ENCODE measurements around the gene DARS2.
"Not testable (repeated sequence)": the region's sequence is repeated elsewhere in the genome, so short reads cannot be mapped to it uniquely, and the experiment has no call there.

The DARS2 gene

GRCh38 chr1:173784997-173785396, 39.5 kb upstream of the DARS2 start:
- no peaks in the 10 kb centered on the region for H4K20me1 ChIP-seq (ENCODE audit: insufficient read depth, low read length, poor library complexity, severe bottlenecking)
- H3K4me1 ChIP-seq (ENCODE audit: insufficient read depth, low read length, poor library complexity, severe bottlenecking), result no peaks in the 10 kb centered on the region
- H3K4me3 ChIP-seq (ENCODE audit: low read length, poor library complexity, severe bottlenecking), result no peak overlapping the region
- no peaks in the 10 kb centered on the region for H3K27me3 ChIP-seq (ENCODE audit: insufficient read depth, low read length, poor library complexity, severe bottlenecking)
- peaks cover 66% of the 10 kb centered on the region; the same call in 1 of the 2 replicates for H3K36me3 ChIP-seq (ENCODE audit: insufficient read depth, low read length)
- no peaks in the 10 kb centered on the region for H3K79me2 ChIP-seq (ENCODE audit: insufficient read depth, low read length)
- no peaks in the 10 kb centered on the region for H3F3A ChIP-seq (ENCODE audit: low read depth)
- no peaks in the 10 kb centered on the region for H3K9me2 ChIP-seq (replicated peaks; ENCODE audit: low read depth, low read length)
- TF ChIP-seq EZH2phosphoT487 (IDR thresholded peaks at IDR 0.05; ENCODE audit: borderline replicate concordance) (no peak), CTCF (conservative IDR thresholded peaks at IDR 0.05; ENCODE audit: low read length) (no peak)
- no peak overlapping the region for H3K4me2 ChIP-seq (ENCODE audit: low read depth, low read length, poor library complexity, severe bottlenecking)
- no peak overlapping the region for H2AFZ ChIP-seq (ENCODE audit: low read length)
- no peak overlapping the region for H3K9ac ChIP-seq (ENCODE audit: low read depth, low read length, poor library complexity, severe bottlenecking)
- H3K9me3 ChIP-seq (ENCODE audit: insufficient read depth, low read depth, low read length), result no peaks in the 10 kb centered on the region

DNA sequence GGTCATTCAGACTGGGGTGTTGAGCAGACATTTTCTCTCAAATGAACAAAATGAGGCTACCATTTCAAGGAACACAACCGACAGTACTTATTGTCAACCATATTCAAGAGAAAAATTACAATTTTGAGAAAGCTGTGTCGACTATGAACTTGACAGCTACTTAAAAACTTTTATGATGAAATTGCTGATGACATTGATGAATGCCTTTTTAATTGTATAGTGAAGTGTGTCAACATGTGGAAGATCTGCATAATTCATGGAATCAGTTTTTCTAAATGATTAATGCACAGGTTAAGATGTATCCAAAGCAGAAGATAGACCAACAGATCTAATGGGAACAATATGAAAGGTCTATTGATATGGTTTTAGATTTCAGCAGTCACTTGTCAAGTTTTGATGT, 34.6 kb upstream of the DARS2 start:
- peaks cover 20% of the 10 kb centered on the region; the same call in 1 of the 2 replicates for H3K36me3 ChIP-seq (ENCODE audit: insufficient read depth, low read length)

DNA sequence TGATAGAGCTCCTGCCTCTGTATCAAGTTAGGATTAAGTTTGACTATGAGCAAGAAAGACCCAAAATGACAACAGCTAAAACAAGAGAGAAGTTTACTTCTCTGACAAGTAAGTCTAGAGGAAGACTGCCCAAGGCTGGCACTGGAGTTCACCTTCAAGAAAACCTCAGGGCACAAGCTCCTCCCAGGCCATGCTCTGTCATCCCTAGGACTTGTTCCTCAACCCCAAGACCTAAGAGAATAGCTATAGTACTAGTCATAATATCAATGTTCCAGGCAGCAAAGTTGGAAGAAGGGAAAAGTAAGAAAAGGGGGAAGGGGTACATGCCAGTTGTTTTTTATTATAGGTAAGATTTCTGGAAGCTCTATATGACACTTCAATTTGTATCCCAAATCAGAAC, 26.4 kb upstream of the DARS2 start:
- Histone ChIP-seq H3K36me3 (ENCODE audit: insufficient read depth, low read length) (peaks cover 45% of the 10 kb centered on the region), H3K27me3 (ENCODE audit: insufficient read depth, low read length, poor library complexity, severe bottlenecking) (no peaks in the 10 kb centered on the region), H3K9me2 (replicated peaks; ENCODE audit: low read depth, low read length) (no peaks in the 10 kb centered on the region), H4K20me1 (ENCODE audit: insufficient read depth, low read length, poor library complexity, severe bottlenecking) (no peaks in the 10 kb centered on the region), H2AFZ (ENCODE audit: low read length) (no peak overlapping the region), H3K9me3 (ENCODE audit: insufficient read depth, low read depth, low read length) (no peaks in the 10 kb centered on the region), H3K79me2 (ENCODE audit: insufficient read depth, low read length) (no peaks in the 10 kb centered on the region), H3F3A (ENCODE audit: low read depth) (no peaks in the 10 kb centered on the region), H3K9ac (ENCODE audit: low read depth, low read length, poor library complexity, severe bottlenecking) (no peak overlapping the region), H3K4me1 (ENCODE audit: insufficient read depth, low read length, poor library complexity, severe bottlenecking) (no peaks in the 10 kb centered on the region), H3K4me3 (ENCODE audit: low read length, poor library complexity, severe bottlenecking) (no peak overlapping the region), H3K4me2 (ENCODE audit: low read depth, low read length, poor library complexity, severe bottlenecking) (no peak overlapping the region)
- no peak for TF ChIP-seq EZH2phosphoT487 (IDR thresholded peaks at IDR 0.05; ENCODE audit: borderline replicate concordance)
- no peak for TF ChIP-seq CTCF (conservative IDR thresholded peaks at IDR 0.05; ENCODE audit: low read length)

More for the DNA sequence above, 34.6 kb upstream of the DARS2 start:
- Histone ChIP-seq H4K20me1 (ENCODE audit: insufficient read depth, low read length, poor library complexity, severe bottlenecking) (no peaks in the 10 kb centered on the region), H3K27me3 (ENCODE audit: insufficient read depth, low read length, poor library complexity, severe bottlenecking) (no peaks in the 10 kb centered on the region), H3K9me3 (ENCODE audit: insufficient read depth, low read depth, low read length) (no peaks in the 10 kb centered on the region), H3F3A (ENCODE audit: low read depth) (no peaks in the 10 kb centered on the region), H3K4me2 (ENCODE audit: low read depth, low read length, poor library complexity, severe bottlenecking) (no peak overlapping the region), H3K79me2 (ENCODE audit: insufficient read depth, low read length) (no peaks in the 10 kb centered on the region), H3K9ac (ENCODE audit: low read depth, low read length, poor library complexity, severe bottlenecking) (no peak overlapping the region), H2AFZ (ENCODE audit: low read length) (no peak overlapping the region), H3K9me2 (replicated peaks; ENCODE audit: low read depth, low read length) (no peaks in the 10 kb centered on the region), H3K4me3 (ENCODE audit: low read length, poor library complexity, severe bottlenecking) (no peak overlapping the region), H3K4me1 (ENCODE audit: insufficient read depth, low read length, poor library complexity, severe bottlenecking) (no peaks in the 10 kb centered on the region)
- TF ChIP-seq EZH2phosphoT487 (IDR thresholded peaks at IDR 0.05; ENCODE audit: borderline replicate concordance), result no peak
- no peak for TF ChIP-seq CTCF (conservative IDR thresholded peaks at IDR 0.05; ENCODE audit: low read length)

DNA sequence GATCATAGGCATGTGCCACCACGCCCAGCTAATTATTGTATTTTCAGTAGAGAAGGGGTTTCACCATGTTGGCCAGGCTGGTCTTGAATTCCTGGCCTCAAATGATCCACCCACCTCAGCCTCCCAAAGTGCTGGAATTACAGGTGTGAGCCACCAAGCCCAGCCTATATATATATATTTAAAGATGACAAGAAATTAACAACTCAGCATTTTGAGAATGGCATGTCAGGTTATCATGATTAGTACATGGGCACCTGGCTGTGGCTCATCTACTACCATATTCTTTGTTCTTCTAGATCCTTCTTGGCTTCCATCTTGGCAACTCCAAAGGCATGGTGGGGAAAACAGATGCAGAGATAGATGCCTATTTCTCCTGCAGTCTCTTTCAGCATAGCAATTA, 24.5 kb upstream of the DARS2 start:
- H3K27me3 ChIP-seq (ENCODE audit: insufficient read depth, low read length, poor library complexity, severe bottlenecking); H2AFZ ChIP-seq (ENCODE audit: low read length); H3K4me2 ChIP-seq (ENCODE audit: low read depth, low read length, poor library complexity, severe bottlenecking); H3K9me2 ChIP-seq (replicated peaks; ENCODE audit: low read depth, low read length); H4K20me1 ChIP-seq (ENCODE audit: insufficient read depth, low read length, poor library complexity, severe bottlenecking); H3K4me1 ChIP-seq (ENCODE audit: insufficient read depth, low read length, poor library complexity, severe bottlenecking); H3K79me2 ChIP-seq (ENCODE audit: insufficient read depth, low read length); H3F3A ChIP-seq (ENCODE audit: low read depth); H3K9ac ChIP-seq (ENCODE audit: low read depth, low read length, poor library complexity, severe bottlenecking); H3K9me3 ChIP-seq (ENCODE audit: insufficient read depth, low read depth, low read length); H3K4me3 ChIP-seq (ENCODE audit: low read length, poor library complexity, severe bottlenecking): not testable (repeated sequence)
- peaks cover 62% of the 10 kb centered on the region for H3K36me3 ChIP-seq (ENCODE audit: insufficient read depth, low read length)

Measured in Loucy (cell line).